ENCODE data around the gene GTSE1. TPM values are rescaled to one million over a fixed set of nuclear protein-coding genes. Genes with fewer than 3 reads are reported as not detected.
A peak's percentile ranks its signal among the peaks of the same experiment; 100 is the strongest.

The GTSE1 gene
- total and polyA plus RNA-seq, 9 donors = 0.18 to 0.84 (median 0.38) TPM; not detected in 1

DNA sequence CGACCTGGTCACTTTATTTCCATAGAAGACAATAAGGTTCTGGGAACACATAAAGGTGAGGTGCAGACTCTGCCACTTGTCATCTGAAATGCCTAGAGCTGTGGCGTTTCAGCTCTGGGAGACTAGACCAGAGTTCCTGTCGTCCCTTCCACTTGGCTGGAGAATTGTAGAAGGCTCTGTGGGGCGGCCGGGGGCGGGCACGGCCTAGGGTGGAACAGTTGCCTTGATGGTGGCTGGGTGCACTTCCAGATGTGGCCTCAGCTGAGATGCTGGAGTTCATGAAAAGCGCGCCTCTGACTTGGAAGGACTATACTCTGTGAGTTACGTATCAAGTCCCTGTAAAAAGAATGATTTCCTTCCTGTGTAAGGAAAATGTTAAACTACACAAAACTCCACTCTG is 55.6 kb downstream of the GTSE1 start:
- no peaks in the 10 kb centered on the region for H3K4me1 ChIP-seq (ENCODE audit: insufficient read depth)
- no peak for DNase-seq
- TF ChIP-seq POLR2A (IDR thresholded peaks at IDR 0.05) = no peak
- TF ChIP-seq, protein P1, sequence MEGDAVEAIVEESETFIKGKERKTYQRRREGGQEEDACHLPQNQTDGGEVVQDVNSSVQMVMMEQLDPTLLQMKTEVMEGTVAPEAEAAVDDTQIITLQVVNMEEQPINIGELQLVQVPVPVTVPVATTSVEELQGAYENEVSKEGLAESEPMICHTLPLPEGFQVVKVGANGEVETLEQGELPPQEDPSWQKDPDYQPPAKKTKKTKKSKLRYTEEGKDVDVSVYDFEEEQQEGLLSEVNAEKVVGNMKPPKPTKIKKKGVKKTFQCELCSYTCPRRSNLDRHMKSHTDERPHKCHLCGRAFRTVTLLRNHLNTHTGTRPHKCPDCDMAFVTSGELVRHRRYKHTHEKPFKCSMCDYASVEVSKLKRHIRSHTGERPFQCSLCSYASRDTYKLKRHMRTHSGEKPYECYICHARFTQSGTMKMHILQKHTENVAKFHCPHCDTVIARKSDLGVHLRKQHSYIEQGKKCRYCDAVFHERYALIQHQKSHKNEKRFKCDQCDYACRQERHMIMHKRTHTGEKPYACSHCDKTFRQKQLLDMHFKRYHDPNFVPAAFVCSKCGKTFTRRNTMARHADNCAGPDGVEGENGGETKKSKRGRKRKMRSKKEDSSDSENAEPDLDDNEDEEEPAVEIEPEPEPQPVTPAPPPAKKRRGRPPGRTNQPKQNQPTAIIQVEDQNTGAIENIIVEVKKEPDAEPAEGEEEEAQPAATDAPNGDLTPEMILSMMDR (IDR thresholded peaks at IDR 0.05) = no peak
- no peak for TF ChIP-seq EP300 (IDR thresholded peaks at IDR 0.05)
- H3K27me3 ChIP-seq = no peaks in the 10 kb centered on the region
- H3K36me3 ChIP-seq = no peaks in the 10 kb centered on the region
- H3K9me3 ChIP-seq = no peaks in the 10 kb centered on the region
- no peak overlapping the region for H3K27ac ChIP-seq
- no peak overlapping the region for H3K4me3 ChIP-seq
- 87 to 91% (median 88%) methylated on average over 10 of the region's 10 CpGs for WGBS, 3 donors
- intact Hi-C loops (cut with DNase I) = loop anchor here in 1 of 4 donors (10.0 kb wide), 1 partner anchor 193 kb away; no protein-coding TSS in a partner anchor

DNA sequence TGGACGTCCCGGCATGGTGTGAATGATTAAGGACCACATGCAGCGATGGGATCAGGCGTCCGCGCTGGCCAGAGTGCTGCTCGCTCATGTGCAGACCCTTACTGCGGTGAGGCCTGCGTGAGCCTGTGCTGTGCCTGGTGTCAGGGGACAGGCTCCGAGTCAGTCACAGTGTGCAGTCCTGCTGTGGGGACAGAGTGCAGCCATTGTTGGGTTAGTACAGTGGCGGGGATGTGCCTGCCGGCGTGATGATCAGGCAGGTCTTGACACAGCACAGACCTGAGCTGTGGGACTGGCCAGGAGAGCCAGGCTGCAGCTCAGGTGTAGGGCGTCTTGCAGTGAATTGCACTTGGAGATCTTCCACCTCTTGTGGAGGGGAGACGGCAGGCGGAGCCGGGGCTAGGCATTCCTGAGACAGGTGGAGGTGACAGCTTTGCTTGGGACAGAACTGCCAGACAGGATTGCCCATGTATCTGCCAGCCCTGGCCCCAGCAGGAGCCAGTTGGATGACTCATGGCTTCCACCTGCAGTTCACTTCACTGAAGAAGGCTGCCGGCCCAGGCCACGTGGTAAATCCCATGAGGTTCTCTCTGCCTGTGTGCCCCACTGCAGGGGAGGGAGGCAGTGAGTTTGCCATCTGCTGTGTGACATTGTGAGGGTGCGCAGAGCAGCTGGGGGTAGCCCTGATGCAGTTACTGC is 56.2 kb downstream of the GTSE1 start:
- H3K27ac ChIP-seq = no peak overlapping the region
- no peak for TF ChIP-seq POLR2A (IDR thresholded peaks at IDR 0.05)
- TF ChIP-seq, protein P1 (IDR thresholded peaks at IDR 0.05) = no peak
- no peak for TF ChIP-seq EP300 (IDR thresholded peaks at IDR 0.05)
- H3K27me3 ChIP-seq = no peaks in the 10 kb centered on the region
- H3K9me3 ChIP-seq = no peaks in the 10 kb centered on the region
- H3K4me1 ChIP-seq (ENCODE audit: insufficient read depth) = no peaks in the 10 kb centered on the region
- 84 to 88% (median 87%) methylated on average over 20 of the region's 20 CpGs for WGBS, 3 donors
- intact Hi-C loops (cut with DNase I) = loop anchor here in 1 of 4 donors (10.0 kb wide), 1 partner anchor 192 kb away; no protein-coding TSS in a partner anchor
- H3K4me3 ChIP-seq = no peak overlapping the region
- DNase-seq = peak in 1 of 5 donors; percentile 14
- H3K36me3 ChIP-seq = no peaks in the 10 kb centered on the region

DNA sequence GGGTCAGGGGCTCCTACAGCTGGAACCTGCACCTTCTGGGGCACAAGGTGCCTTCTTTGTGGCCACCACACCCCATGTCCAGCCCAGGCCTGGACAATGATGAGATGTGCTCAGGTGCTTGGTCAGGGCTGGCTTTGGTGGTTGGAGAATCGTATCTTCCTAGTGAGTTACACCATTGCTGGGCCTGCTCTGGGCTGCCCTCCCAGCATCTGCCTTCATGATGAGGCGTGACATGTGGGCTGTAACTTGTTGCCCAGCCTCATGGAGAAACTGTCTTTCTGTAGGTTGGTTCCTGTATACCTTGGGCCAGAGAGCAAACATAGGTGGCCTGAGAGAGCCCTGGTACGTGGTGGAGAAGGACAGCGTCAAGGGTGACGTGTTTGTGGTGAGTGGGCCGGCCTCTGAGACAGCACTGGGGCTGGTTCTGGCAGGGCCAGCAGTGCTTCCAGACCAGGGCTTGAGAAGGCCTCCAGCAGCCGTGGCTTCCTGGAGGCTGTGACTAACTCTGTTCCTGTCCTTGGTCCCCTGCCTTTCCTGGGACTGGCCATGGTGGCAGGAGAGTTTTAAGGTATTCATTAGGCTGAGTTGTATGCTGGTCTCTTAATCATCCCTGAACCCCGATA is 56.9 kb downstream of the GTSE1 start:
- Histone ChIP-seq H3K27me3 (no peaks in the 10 kb centered on the region), H3K9me3 (no peaks in the 10 kb centered on the region), H3K4me3 (no peak overlapping the region), H3K36me3 (no peaks in the 10 kb centered on the region), H3K27ac (no peak overlapping the region), H3K4me1 (ENCODE audit: insufficient read depth) (no peaks in the 10 kb centered on the region)
- TF ChIP-seq EP300 (IDR thresholded peaks at IDR 0.05) (no peak), POLR2A (IDR thresholded peaks at IDR 0.05) (no peak)
- TF ChIP-seq, protein P1 (IDR thresholded peaks at IDR 0.05) = no peak
- 85 to 91% (median 85%) methylated on average over 8 of the region's 8 CpGs for WGBS, 3 donors
- intact Hi-C loops (cut with DNase I) = loop anchor here in 1 of 4 donors (10.0 kb wide), 1 partner anchor 191 kb away; no protein-coding TSS in a partner anchor
- DNase-seq = peak in 1 of 5 donors; percentile 4

DNA sequence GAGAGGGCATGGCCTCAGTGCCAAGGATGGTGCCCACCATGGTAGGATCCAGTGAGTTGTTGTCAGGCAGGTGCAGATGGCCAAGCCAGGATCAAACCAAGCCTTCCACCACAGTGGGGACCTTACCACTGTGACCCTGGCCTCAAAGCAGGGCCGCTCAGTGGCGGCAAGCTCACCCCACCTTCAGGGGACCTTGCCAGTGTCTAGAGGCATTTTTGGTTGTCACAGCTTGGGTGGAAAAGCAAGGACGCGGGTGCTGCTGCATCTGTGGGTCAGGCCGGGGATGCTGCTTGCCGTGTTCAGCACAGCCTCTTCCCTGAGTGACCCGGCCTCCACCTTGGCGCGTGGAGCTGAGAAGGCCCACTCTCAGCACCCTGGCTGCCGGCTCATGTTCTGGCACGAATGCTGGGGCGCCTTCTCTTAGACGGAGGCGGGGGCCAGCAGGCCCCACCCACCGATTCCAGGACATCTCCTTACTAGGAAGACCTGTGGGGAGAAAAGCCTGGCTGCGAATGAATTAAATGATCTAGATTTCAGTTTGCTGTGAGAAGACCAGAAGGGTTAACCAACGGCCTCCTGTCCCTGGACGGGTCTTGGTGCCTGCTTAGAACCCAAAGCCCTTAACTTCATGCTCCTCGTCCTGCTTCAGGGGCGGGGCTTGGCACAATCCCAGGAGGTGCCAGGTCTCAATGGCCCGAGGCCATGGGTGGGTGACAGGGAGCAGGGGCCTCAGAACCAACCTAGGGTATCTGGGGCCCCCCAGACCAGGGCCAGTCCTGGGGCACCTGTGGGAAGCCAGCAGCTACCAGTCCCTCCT is 57.7 kb downstream of the GTSE1 start:
- Histone ChIP-seq H3K27me3 (no peaks in the 10 kb centered on the region), H3K27ac (no peak overlapping the region), H3K4me3 (no peak overlapping the region), H3K9me3 (no peaks in the 10 kb centered on the region), H3K36me3 (no peaks in the 10 kb centered on the region), H3K4me1 (ENCODE audit: insufficient read depth) (no peaks in the 10 kb centered on the region)
- peak in 1 of 5 donors; percentile 41 for DNase-seq
- 75 to 82% (median 78%) methylated on average over 19 to 21 of the region's 21 CpGs for WGBS, 3 donors
- TF ChIP-seq POLR2A (IDR thresholded peaks at IDR 0.05) (no peak), EP300 (IDR thresholded peaks at IDR 0.05) (no peak)
- TF ChIP-seq, protein P1 (IDR thresholded peaks at IDR 0.05) = no peak
- intact Hi-C loops (cut with DNase I) = loop anchor here in 1 of 4 donors (10.0 kb wide), 1 partner anchor 190 kb away; no protein-coding TSS in a partner anchor
